GM23338 (cell line): ENCODE measurements around the gene ABHD17B. TPM values are rescaled to one million over a fixed set of nuclear protein-coding genes. Genes with fewer than 3 reads are reported as not detected.

Experiments used
- ATAC-seq: fragments of 200-7000 bp; cut with Tn5 transposase; 3 replicates; pipeline ENCODE4 v1.9.1; 2020
- DNase-seq: peaks from one replicate; pipeline ENCODE4 v3.0.0-alpha.2; 2015; ENCODE audit warnings: low spot score
- H2AFZ ChIP-seq: fragments of 200-600 bp; sonication (generic); 2 replicates; pipeline ENCODE4 v1.8.0; 2016; ENCODE audit warnings: antibody characterized with exemption, mild to moderate bottlenecking, moderate library complexity
- H3F3A ChIP-seq: fragments of 200-600 bp; sonication (generic); replicated peaks from 2 replicates; pipeline ENCODE4 v1.8.0; 2017; ENCODE audit warnings: antibody characterized with exemption, mixed run types, low read depth
- H3K27ac ChIP-seq: fragments of 200-600 bp; sonication (generic); 2 replicates; pipeline ENCODE4 v1.6.1; 2016; ENCODE audit warnings: low read depth
- H3K27me3 ChIP-seq: fragments of 200-600 bp; sonication (generic); 2 replicates; pipeline ENCODE4 v1.8.0; 2016; ENCODE audit warnings: mild to moderate bottlenecking, mixed run types, moderate library complexity; ENCODE audit not compliant: insufficient read depth
- H3K36me3 ChIP-seq: fragments of 200-600 bp; sonication (generic); 2 replicates; pipeline ENCODE4 v1.8.0; 2016; ENCODE audit warnings: mild to moderate bottlenecking; ENCODE audit not compliant: insufficient read depth
- H3K4me1 ChIP-seq: fragments of 200-600 bp; sonication (generic); 2 replicates; pipeline ENCODE4 v1.8.0; 2016; ENCODE audit warnings: mild to moderate bottlenecking, moderate library complexity; ENCODE audit not compliant: insufficient read depth
- H3K4me2 ChIP-seq: fragments of 200-600 bp; sonication (generic); 2 replicates; pipeline ENCODE4 v1.7.1; 2017; ENCODE audit warnings: mixed run types
- H3K4me3 ChIP-seq: fragments of 200-600 bp; sonication (generic); 2 replicates; pipeline ENCODE4 v1.6.1; 2016; ENCODE audit warnings: mixed run types
- H3K79me2 ChIP-seq: fragments of 200-600 bp; sonication (generic); replicated peaks from 2 replicates; pipeline ENCODE4 v1.8.0; 2017; ENCODE audit warnings: mild to moderate bottlenecking; ENCODE audit not compliant: insufficient read depth
- H3K9me2 ChIP-seq: fragments of 200-600 bp; sonication (generic); 2 replicates; pipeline ENCODE4 v1.8.0; 2017; ENCODE audit not compliant: insufficient read depth
- H4K20me1 ChIP-seq: fragments of 200-600 bp; sonication (generic); replicated peaks from 2 replicates; pipeline ENCODE4 v1.8.0; 2017; ENCODE audit warnings: mild to moderate bottlenecking; ENCODE audit not compliant: insufficient read depth
- H3K27ac Mint-ChIP-seq: 2 replicates; pipeline ENCODE4 v1.8.0; 2020; ENCODE audit warnings: inconsistent platforms, mild to moderate bottlenecking, moderate library complexity, mixed read lengths
- H3K27me3 Mint-ChIP-seq: 3 replicates; pipeline ENCODE4 v1.8.0; 2022; ENCODE audit warnings: low read depth, mild to moderate bottlenecking, moderate library complexity, mixed read lengths, inconsistent platforms; ENCODE audit not compliant: insufficient read depth, poor library complexity
- H3K36me3 Mint-ChIP-seq: 3 replicates; pipeline ENCODE4 v1.8.0; 2021; ENCODE audit warnings: low read depth, mild to moderate bottlenecking, inconsistent platforms, moderate library complexity, mixed read lengths
- H3K4me1 Mint-ChIP-seq: 3 replicates; pipeline ENCODE4 v1.8.0; 2020; ENCODE audit warnings: mild to moderate bottlenecking, inconsistent platforms, mixed read lengths
- H3K4me3 Mint-ChIP-seq: 3 replicates; pipeline ENCODE4 v1.8.0; 2021; ENCODE audit warnings: moderate library complexity, mild to moderate bottlenecking, inconsistent platforms, mixed read lengths
- H3K9me3 Mint-ChIP-seq: 3 replicates; pipeline ENCODE4 v1.8.0; 2020; ENCODE audit warnings: moderate library complexity, mild to moderate bottlenecking, inconsistent platforms, mixed read lengths
- CREB1 ChIP-seq: fragments of 250-450 bp; sonication (Bioruptor Pico); IDR thresholded peaks from 2 replicates; pipeline ENCODE4 v1.5.0; 2020; ENCODE audit warnings: low read depth, mild to moderate bottlenecking, moderate library complexity
- EZH2 ChIP-seq: fragments of 200-600 bp; sonication (generic); IDR thresholded peaks from one replicate; pipeline ENCODE4 v1.8.0; 2017; ENCODE audit warnings: antibody characterized with exemption, mild to moderate bottlenecking, low read depth; ENCODE audit not compliant: unreplicated experiment
- EZH2phosphoT487 ChIP-seq: fragments of 200-600 bp; sonication (generic); IDR thresholded peaks from one replicate; pipeline ENCODE4 v1.8.1; 2018; ENCODE audit warnings: antibody characterized with exemption; ENCODE audit not compliant: unreplicated experiment
- JUNB ChIP-seq: IDR thresholded peaks from one replicate; pipeline ENCODE4 v1.6.1; 2016; ENCODE audit warnings: antibody characterized with exemption; ENCODE audit not compliant: unreplicated experiment
- POLR2AphosphoS5 ChIP-seq: IDR thresholded peaks from 2 replicates; pipeline ENCODE4 v1.6.1; 2016; ENCODE audit warnings: antibody characterized with exemption, low read depth
- polyA plus RNA-seq: library from polyadenylated mRNA; unstranded; fragments of >200 nt; fragmentation: Nextera tagmentation; extraction: Ambion mirVana; gene quantifications from 2 replicates; pipeline ENCODE4 v1.2.1, GENCODE V29; 2016
- total RNA-seq: library from RNA; depleted of rRNA; stranded (reverse); fragments of >200 nt; shearing (Covaris generic); gene quantifications from 2 replicates; pipeline ENCODE4 v1.2.3, GENCODE V29; 2014
- TF ChIP-seq, protein P1 (sequence below): fragments of 250-450 bp; sonication (Bioruptor Pico); IDR thresholded peaks from 2 replicates; pipeline ENCODE4 v1.5.0; 2020; ENCODE audit warnings: mild to moderate bottlenecking, moderate library complexity
- TF ChIP-seq, protein P2 (sequence below): IDR thresholded peaks from 2 replicates; pipeline ENCODE4 v1.6.1; 2016; ENCODE audit warnings: antibody characterized with exemption
- TF ChIP-seq, protein P3 (sequence below), 2 experiments: fragments of 200-600 bp in 1 of 2; sonication (generic) in 1 of 2; conservative IDR thresholded peaks; 2 replicates each; pipeline versions ENCODE4 v1.5.1 to v1.6.1; 2016 to 2017; ENCODE audit warnings: antibody characterized with exemption in 2 of 2, low read depth in 2 of 2, mild to moderate bottlenecking in 2 of 2, moderate library complexity in 1 of 2
- TF ChIP-seq, protein P4 (sequence below): IDR thresholded peaks from one replicate; pipeline ENCODE4 v1.6.1; 2018; ENCODE audit warnings: antibody characterized with exemption; ENCODE audit not compliant: unreplicated experiment

ABHD17B gene
- total and polyA plus RNA-seq, 2 experiments from 2014 or later: 32.2 to 112 TPM

DNA sequence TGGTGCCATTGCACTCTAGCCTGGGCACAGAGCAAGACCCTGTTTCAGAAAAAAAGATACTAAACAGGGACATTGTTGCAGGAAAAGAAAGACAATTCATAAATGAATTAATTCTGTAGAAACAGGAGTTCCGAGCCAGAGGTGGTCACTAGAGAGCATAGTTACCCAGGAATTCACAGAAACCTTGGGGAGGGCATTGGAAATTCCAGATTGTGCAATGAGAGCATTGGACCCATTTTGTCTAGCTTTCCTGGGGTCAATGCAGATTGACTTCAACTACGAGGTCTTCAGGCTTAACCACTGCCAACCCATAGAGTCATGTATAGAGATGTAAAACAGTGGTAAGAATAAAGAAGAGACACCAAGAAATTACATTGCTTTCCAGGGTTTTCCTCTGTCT lies 63.1 kb downstream of the ABHD17B start:
- ATAC-seq: no peak

More for the DNA sequence above, 63.1 kb downstream of the ABHD17B start:
- H3F3A ChIP-seq: no peaks in the 10 kb centered on the region
- no peak overlapping the region for H3K27ac Mint-ChIP-seq
- no peaks in the 10 kb centered on the region for H3K9me2 ChIP-seq
- H3K27ac ChIP-seq: no peak overlapping the region
- H2AFZ ChIP-seq: no peak overlapping the region
- no peaks in the 10 kb centered on the region for H4K20me1 ChIP-seq
- H3K4me1 ChIP-seq: no peaks in the 10 kb centered on the region
- DNase-seq: no peak
- no peaks in the 10 kb centered on the region for H3K36me3 ChIP-seq
- no peaks in the 10 kb centered on the region for H3K27me3 ChIP-seq
- no peak overlapping the region for H3K4me2 ChIP-seq
- H3K27me3 Mint-ChIP-seq: peaks cover 2% of the 10 kb centered on the region
- TF ChIP-seq, protein P1, sequence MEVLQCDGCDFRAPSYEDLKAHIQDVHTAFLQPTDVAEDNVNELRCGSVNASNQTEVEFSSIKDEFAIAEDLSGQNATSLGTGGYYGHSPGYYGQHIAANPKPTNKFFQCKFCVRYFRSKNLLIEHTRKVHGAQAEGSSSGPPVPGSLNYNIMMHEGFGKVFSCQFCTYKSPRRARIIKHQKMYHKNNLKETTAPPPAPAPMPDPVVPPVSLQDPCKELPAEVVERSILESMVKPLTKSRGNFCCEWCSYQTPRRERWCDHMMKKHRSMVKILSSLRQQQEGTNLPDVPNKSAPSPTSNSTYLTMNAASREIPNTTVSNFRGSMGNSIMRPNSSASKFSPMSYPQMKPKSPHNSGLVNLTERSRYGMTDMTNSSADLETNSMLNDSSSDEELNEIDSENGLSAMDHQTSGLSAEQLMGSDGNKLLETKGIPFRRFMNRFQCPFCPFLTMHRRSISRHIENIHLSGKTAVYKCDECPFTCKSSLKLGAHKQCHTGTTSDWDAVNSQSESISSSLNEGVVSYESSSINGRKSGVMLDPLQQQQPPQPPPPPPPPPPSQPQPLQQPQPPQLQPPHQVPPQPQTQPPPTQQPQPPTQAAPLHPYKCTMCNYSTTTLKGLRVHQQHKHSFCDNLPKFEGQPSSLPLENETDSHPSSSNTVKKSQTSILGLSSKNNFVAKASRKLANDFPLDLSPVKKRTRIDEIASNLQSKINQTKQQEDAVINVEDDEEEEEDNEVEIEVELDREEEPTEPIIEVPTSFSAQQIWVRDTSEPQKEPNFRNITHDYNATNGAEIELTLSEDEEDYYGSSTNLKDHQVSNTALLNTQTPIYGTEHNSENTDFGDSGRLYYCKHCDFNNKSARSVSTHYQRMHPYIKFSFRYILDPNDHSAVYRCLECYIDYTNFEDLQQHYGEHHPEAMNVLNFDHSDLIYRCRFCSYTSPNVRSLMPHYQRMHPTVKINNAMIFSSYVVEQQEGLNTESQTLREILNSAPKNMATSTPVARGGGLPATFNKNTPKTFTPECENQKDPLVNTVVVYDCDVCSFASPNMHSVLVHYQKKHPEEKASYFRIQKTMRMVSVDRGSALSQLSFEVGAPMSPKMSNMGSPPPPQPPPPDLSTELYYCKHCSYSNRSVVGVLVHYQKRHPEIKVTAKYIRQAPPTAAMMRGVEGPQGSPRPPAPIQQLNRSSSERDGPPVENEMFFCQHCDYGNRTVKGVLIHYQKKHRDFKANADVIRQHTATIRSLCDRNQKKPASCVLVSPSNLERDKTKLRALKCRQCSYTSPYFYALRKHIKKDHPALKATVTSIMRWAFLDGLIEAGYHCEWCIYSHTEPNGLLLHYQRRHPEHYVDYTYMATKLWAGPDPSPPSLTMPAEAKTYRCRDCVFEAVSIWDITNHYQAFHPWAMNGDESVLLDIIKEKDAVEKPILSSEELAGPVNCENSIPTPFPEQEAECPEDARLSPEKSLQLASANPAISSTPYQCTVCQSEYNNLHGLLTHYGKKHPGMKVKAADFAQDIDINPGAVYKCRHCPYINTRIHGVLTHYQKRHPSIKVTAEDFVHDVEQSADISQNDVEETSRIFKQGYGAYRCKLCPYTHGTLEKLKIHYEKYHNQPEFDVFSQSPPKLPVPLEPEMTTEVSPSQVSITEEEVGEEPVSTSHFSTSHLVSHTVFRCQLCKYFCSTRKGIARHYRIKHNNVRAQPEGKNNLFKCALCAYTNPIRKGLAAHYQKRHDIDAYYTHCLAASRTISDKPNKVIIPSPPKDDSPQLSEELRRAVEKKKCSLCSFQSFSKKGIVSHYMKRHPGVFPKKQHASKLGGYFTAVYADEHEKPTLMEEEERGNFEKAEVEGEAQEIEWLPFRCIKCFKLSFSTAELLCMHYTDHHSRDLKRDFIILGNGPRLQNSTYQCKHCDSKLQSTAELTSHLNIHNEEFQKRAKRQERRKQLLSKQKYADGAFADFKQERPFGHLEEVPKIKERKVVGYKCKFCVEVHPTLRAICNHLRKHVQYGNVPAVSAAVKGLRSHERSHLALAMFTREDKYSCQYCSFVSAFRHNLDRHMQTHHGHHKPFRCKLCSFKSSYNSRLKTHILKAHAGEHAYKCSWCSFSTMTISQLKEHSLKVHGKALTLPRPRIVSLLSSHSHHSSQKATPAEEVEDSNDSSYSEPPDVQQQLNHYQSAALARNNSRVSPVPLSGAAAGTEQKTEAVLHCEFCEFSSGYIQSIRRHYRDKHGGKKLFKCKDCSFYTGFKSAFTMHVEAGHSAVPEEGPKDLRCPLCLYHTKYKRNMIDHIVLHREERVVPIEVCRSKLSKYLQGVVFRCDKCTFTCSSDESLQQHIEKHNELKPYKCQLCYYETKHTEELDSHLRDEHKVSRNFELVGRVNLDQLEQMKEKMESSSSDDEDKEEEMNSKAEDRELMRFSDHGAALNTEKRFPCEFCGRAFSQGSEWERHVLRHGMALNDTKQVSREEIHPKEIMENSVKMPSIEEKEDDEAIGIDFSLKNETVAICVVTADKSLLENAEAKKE (CRISPR knock-in tag): no peak
- no peak for TF ChIP-seq CREB1
- no peak for TF ChIP-seq EZH2
- TF ChIP-seq EZH2phosphoT487: no peak
- TF ChIP-seq, protein P2, sequence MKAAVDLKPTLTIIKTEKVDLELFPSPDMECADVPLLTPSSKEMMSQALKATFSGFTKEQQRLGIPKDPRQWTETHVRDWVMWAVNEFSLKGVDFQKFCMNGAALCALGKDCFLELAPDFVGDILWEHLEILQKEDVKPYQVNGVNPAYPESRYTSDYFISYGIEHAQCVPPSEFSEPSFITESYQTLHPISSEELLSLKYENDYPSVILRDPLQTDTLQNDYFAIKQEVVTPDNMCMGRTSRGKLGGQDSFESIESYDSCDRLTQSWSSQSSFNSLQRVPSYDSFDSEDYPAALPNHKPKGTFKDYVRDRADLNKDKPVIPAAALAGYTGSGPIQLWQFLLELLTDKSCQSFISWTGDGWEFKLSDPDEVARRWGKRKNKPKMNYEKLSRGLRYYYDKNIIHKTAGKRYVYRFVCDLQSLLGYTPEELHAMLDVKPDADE: no peak
- TF ChIP-seq, protein P3, sequence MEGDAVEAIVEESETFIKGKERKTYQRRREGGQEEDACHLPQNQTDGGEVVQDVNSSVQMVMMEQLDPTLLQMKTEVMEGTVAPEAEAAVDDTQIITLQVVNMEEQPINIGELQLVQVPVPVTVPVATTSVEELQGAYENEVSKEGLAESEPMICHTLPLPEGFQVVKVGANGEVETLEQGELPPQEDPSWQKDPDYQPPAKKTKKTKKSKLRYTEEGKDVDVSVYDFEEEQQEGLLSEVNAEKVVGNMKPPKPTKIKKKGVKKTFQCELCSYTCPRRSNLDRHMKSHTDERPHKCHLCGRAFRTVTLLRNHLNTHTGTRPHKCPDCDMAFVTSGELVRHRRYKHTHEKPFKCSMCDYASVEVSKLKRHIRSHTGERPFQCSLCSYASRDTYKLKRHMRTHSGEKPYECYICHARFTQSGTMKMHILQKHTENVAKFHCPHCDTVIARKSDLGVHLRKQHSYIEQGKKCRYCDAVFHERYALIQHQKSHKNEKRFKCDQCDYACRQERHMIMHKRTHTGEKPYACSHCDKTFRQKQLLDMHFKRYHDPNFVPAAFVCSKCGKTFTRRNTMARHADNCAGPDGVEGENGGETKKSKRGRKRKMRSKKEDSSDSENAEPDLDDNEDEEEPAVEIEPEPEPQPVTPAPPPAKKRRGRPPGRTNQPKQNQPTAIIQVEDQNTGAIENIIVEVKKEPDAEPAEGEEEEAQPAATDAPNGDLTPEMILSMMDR (conservative IDR thresholded peaks at IDR 0.05; ENCODE audit: low read depth in 2 of 2): peak in 1 of 2 experiments; percentile 21; a peak in 1 of 4 replicates
- TF ChIP-seq, protein P4, sequence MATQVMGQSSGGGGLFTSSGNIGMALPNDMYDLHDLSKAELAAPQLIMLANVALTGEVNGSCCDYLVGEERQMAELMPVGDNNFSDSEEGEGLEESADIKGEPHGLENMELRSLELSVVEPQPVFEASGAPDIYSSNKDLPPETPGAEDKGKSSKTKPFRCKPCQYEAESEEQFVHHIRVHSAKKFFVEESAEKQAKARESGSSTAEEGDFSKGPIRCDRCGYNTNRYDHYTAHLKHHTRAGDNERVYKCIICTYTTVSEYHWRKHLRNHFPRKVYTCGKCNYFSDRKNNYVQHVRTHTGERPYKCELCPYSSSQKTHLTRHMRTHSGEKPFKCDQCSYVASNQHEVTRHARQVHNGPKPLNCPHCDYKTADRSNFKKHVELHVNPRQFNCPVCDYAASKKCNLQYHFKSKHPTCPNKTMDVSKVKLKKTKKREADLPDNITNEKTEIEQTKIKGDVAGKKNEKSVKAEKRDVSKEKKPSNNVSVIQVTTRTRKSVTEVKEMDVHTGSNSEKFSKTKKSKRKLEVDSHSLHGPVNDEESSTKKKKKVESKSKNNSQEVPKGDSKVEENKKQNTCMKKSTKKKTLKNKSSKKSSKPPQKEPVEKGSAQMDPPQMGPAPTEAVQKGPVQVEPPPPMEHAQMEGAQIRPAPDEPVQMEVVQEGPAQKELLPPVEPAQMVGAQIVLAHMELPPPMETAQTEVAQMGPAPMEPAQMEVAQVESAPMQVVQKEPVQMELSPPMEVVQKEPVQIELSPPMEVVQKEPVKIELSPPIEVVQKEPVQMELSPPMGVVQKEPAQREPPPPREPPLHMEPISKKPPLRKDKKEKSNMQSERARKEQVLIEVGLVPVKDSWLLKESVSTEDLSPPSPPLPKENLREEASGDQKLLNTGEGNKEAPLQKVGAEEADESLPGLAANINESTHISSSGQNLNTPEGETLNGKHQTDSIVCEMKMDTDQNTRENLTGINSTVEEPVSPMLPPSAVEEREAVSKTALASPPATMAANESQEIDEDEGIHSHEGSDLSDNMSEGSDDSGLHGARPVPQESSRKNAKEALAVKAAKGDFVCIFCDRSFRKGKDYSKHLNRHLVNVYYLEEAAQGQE: no peak
- no peak for TF ChIP-seq JUNB
- TF ChIP-seq POLR2AphosphoS5: no peak
- no peaks in the 10 kb centered on the region for H3K4me1 Mint-ChIP-seq
- no peaks in the 10 kb centered on the region for H3K79me2 ChIP-seq
- H3K9me3 Mint-ChIP-seq: peaks cover 8% of the 10 kb centered on the region; the same call in 1 of the 3 replicates
- H3K36me3 Mint-ChIP-seq: peaks cover 8% of the 10 kb centered on the region; the same call in 2 of the 3 replicates
- no peak overlapping the region for H3K4me3 Mint-ChIP-seq
- H3K4me3 ChIP-seq: no peak overlapping the region
